Stomach (tissue), 9 donors: ENCODE measurements around the gene ANGPTL1. TPM values are rescaled to one million over a fixed set of nuclear protein-coding genes. Genes with fewer than 3 reads are reported as not detected.

Source experiments
- DNase-seq, 2 donors: peaks; one replicate each; pipeline versions ENCODE4 v3.0.0 to v3.0.0-alpha.2; 2013 to 2019
- H3K27ac ChIP-seq, 5 donors: fragments of 200-600 bp in 4 of 5; sonication (generic) in 4 of 5; one replicate each; pipeline ENCODE4 v1.5.1; 2013 to 2019; ENCODE audit warnings: mild to moderate bottlenecking in 1 of 5, moderate library complexity in 1 of 5
- H3K27me3 ChIP-seq, 3 donors: fragments of 200-600 bp; sonication (generic); one replicate each; pipeline ENCODE4 v1.5.1; 2017 to 2019; ENCODE audit warnings: mixed run types in 1 of 3
- H3K36me3 ChIP-seq, 4 donors: fragments of 200-600 bp; sonication (generic); 1 replicate in 3 of 4; 2 replicates in 1 of 4; pipeline ENCODE4 v1.5.1; 2016 to 2019
- H3K4me1 ChIP-seq, 4 donors: fragments of 200-600 bp; sonication (generic); one replicate each; pipeline ENCODE4 v1.5.1; 2016 to 2019
- H3K4me3 ChIP-seq, 4 donors: fragments of 200-600 bp; sonication (generic) in 3 of 4; one replicate each; pipeline ENCODE4 v1.5.1; 2016 to 2019; ENCODE audit warnings: mild to moderate bottlenecking in 1 of 4
- H3K9me3 ChIP-seq, 4 donors: fragments of 200-600 bp; sonication (generic); one replicate each; pipeline ENCODE4 v1.5.1; 2016 to 2019
- EP300 ChIP-seq: sonication (generic); formaldehyde crosslinking; IDR thresholded peaks from one replicate; pipeline ENCODE4 v1.6.1; 2017; ENCODE audit warnings: antibody characterized with exemption
- POLR2A ChIP-seq, 4 donors: fragments of 450-650 bp; IDR thresholded peaks; one replicate each; pipeline ENCODE4 v1.6.1; 2016; ENCODE audit warnings: antibody characterized with exemption in 4 of 4, control low read depth in 2 of 4, mild to moderate bottlenecking in 1 of 4, moderate library complexity in 1 of 4
- POLR2AphosphoS5 ChIP-seq, 3 donors: sonication (generic); formaldehyde crosslinking; IDR thresholded peaks; one replicate each; pipeline ENCODE4 v1.6.1; 2016; ENCODE audit warnings: antibody characterized with exemption in 3 of 3
- WGBS, 5 donors: extraction: QIAGEN DNeasy Blood & Tissue Kit in 3 of 5; methylation state at CpG; one replicate each; pipeline versions ENCODE4 v1.1.5 to v1.1.7; 2013 to 2018; 5-methylcytosine and 5-hydroxymethylcytosine counted together
- intact Hi-C: fragments of 100-400 bp; cut with DNase I; formaldehyde crosslinking; loops from one replicate; pipeline ENCODE4 v1.15.1; 2023; ENCODE audit warnings: low total_unique reads
- polyA plus RNA-seq, 3 donors: library from polyadenylated mRNA; stranded (reverse); fragments of 200-250 nt; gene quantifications; one replicate each; pipeline ENCODE4 v1.2.3, GENCODE V29; 2013
- total RNA-seq, 5 donors: library from RNA; depleted of rRNA; stranded (reverse); fragments of >200 nt; gene quantifications; one replicate each; pipeline versions ENCODE4 v1.1.0 to v1.2.3, GENCODE V29; 2014 to 2016
- TF ChIP-seq, protein P1 (sequence below), 7 experiments: fragments of 450-650 bp in 4 of 7; fragments of 200-600 bp in 3 of 7; sonication (generic) in 3 of 7; IDR thresholded peaks; one replicate each; pipeline ENCODE4 v1.5.1; 2016 to 2019; ENCODE audit warnings: antibody characterized with exemption in 7 of 7, control low read depth in 2 of 7, mild to moderate bottlenecking in 1 of 7
- donor health status: healthy with polysubstance abuse.
- donor health status: Bipolar disorder and iron deficiency.
- donor health status: healthy.

The ANGPTL1 gene
- total and polyA plus RNA-seq, 8 donors: 1.7 to 121 (median 16.1) TPM

DNA sequence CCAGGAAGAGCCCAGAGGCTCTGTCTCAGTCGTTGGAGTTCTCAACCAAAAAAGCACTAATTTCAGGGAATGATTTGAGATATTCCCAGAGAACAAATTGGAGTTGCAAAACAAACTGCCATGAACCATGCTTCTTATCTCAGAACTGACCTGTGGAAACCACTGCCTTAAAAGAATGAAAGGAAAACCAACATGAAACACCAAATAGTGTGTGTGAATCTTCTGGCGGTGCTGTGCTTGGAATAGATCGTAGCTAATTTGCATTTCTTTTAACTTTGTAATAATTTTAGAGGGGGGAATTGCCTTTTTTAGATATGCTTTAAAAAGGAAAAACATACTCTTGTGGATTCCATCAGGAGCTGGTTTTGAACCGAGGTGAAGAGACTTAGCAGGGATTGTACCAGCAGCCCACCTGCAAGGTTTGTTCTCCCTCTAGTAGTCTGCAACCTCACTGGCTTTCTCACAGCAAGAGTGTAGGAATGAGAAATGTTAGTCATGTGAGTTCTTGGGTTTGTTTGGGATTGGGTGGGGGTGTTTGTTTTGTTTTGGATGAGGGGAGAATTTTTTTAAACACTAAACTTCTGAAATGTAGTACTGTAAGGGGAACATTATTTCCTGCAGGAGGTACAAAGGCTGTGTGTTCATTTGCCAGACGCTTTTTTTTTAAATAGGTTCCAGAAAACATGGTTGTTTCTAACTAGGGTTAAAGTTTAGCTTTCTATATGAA is 45.7 kb upstream of the ANGPTL1 start:
- TF ChIP-seq, protein P1, sequence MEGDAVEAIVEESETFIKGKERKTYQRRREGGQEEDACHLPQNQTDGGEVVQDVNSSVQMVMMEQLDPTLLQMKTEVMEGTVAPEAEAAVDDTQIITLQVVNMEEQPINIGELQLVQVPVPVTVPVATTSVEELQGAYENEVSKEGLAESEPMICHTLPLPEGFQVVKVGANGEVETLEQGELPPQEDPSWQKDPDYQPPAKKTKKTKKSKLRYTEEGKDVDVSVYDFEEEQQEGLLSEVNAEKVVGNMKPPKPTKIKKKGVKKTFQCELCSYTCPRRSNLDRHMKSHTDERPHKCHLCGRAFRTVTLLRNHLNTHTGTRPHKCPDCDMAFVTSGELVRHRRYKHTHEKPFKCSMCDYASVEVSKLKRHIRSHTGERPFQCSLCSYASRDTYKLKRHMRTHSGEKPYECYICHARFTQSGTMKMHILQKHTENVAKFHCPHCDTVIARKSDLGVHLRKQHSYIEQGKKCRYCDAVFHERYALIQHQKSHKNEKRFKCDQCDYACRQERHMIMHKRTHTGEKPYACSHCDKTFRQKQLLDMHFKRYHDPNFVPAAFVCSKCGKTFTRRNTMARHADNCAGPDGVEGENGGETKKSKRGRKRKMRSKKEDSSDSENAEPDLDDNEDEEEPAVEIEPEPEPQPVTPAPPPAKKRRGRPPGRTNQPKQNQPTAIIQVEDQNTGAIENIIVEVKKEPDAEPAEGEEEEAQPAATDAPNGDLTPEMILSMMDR (IDR thresholded peaks at IDR 0.05): no peak

DNA sequence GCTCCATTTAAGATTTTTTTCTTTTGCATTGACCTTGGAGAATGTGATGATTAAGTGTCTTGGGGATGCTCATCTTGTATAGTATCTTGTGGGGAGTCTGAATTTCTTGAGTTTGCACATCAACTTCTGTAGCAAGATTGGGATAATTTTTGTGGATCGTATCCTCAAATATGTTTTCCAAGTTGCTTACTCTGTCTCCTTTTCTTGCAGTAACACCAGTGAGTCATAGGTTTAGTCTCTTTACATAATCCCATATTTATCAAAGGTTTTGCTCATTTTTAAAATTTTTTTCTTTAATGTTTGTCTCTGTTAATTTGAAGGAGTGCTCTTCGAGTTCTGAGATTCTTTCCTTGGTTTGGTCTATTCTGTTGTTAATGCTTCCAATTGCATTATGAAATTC is 41.7 kb upstream of the ANGPTL1 start:
- H3K4me1 ChIP-seq: no peaks in the 10 kb centered on the region
- no peaks in the 10 kb centered on the region for H3K9me3 ChIP-seq
- no peak overlapping the region for H3K27ac ChIP-seq
- H3K4me3 ChIP-seq: no peak overlapping the region
- DNase-seq: no peak
- 84 to 95% (median 93%) methylated on average over 2 of the region's 2 CpGs for WGBS, 5 donors
- intact Hi-C loops: no loop called here
- H3K27me3 ChIP-seq: no peaks in the 10 kb centered on the region
- TF ChIP-seq, protein P1 (IDR thresholded peaks at IDR 0.05): no peak
- TF ChIP-seq EP300 (no peak), POLR2A (IDR thresholded peaks at IDR 0.05) (no peak), POLR2AphosphoS5 (IDR thresholded peaks at IDR 0.05) (no peak)
- peaks cover 0 to 28% (median 20%) of the 10 kb centered on the region in 4 donors for H3K36me3 ChIP-seq

More for the DNA sequence above, 45.7 kb upstream of the ANGPTL1 start:
- DNase-seq: no peak
- Histone ChIP-seq H3K4me1 (peaks cover 0 to 15% (median 0%) of the 10 kb centered on the region in 4 donors), H3K27me3 (no peaks in the 10 kb centered on the region), H3K27ac (no peak overlapping the region), H3K4me3 (no peak overlapping the region), H3K36me3 (peaks cover 0 to 23% (median 10%) of the 10 kb centered on the region in 4 donors), H3K9me3 (no peaks in the 10 kb centered on the region)
- intact Hi-C loops: no loop called here
- 77 to 82% (median 81%) methylated on average over 5 of the region's 5 CpGs for WGBS, 5 donors

DNA sequence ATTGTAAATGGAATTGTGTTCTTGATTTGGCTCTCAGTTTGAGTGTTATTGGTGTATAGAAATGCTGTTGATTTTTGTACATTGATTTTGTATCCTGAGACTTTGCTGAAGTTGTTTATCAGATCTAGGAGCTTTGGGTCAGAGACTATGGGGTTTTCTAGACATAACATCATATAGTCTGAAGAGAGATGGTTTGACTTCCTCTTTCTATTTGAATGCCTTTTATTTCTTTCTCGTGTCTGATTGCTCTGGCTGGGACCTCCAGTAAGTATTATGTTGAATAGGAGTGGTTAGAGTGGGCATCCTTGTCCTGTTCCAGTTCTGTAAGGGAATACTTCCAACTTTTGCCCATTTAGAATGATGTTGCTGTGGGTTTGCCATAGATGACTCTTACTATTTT is 39.1 kb upstream of the ANGPTL1 start:
- no peaks in the 10 kb centered on the region for H3K4me1 ChIP-seq
- no peaks in the 10 kb centered on the region for H3K27me3 ChIP-seq
- intact Hi-C loops: no loop called here
- 86 to 95% (median 91%) methylated on average over 1 of the region's 1 CpG for WGBS, 5 donors
- H3K36me3 ChIP-seq: peaks cover 0 to 29% (median 25%) of the 10 kb centered on the region in 4 donors
- no peak for TF ChIP-seq POLR2A (IDR thresholded peaks at IDR 0.05)
- TF ChIP-seq, protein P1 (IDR thresholded peaks at IDR 0.05): no peak
- TF ChIP-seq POLR2AphosphoS5 (IDR thresholded peaks at IDR 0.05): no peak
- no peak for TF ChIP-seq EP300
- no peaks in the 10 kb centered on the region for H3K9me3 ChIP-seq
- no peak overlapping the region for H3K4me3 ChIP-seq
- no peak overlapping the region for H3K27ac ChIP-seq
- DNase-seq: no peak

DNA sequence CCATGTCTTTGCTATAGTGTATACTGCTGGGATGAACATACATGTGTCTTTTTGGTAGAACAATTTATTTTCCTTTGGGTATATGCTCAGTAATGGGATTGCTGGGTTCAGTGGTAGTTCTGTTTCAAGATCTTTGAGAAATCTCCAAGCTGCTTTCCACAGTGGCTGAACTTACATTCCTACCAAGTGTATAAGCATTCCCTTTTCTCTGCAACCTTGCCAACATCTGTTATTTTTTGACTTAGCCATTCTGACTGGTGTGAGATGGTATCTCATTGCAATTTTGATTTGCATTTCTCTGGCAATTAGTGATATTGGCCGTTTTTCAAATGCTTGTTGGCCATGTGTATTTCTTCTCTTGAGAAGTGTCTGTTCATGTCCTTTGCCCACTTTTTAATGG is 37.5 kb upstream of the ANGPTL1 start:
- WGBS, 5 donors: 75 to 86% (median 83%) methylated on average over 1 of the region's 1 CpG
- Histone ChIP-seq H3K4me1 (no peaks in the 10 kb centered on the region), H3K4me3 (no peak overlapping the region), H3K27me3 (no peaks in the 10 kb centered on the region), H3K9me3 (no peaks in the 10 kb centered on the region), H3K27ac (no peak overlapping the region), H3K36me3 (peaks cover 0 to 28% (median 22%) of the 10 kb centered on the region in 4 donors)
- DNase-seq: no peak
- no peak for TF ChIP-seq EP300
- TF ChIP-seq POLR2A (IDR thresholded peaks at IDR 0.05): no peak
- no peak for TF ChIP-seq POLR2AphosphoS5 (IDR thresholded peaks at IDR 0.05)
- TF ChIP-seq, protein P1 (IDR thresholded peaks at IDR 0.05): no peak
- intact Hi-C loops: no loop called here
